Ectodermal cell (in vitro differentiated cells): ENCODE results near the gene EHD4.

ENCODE experiments used
- H3K27ac ChIP-seq: 2 replicates; pipeline ENCODE4 v1.7.0; 2013; ENCODE audit warnings: mild to moderate bottlenecking, low read depth, low read length; ENCODE audit not compliant: insufficient read depth, poor library complexity, severe bottlenecking
- H3K27me3 ChIP-seq: 2 replicates; pipeline ENCODE4 v1.7.0; 2013; ENCODE audit warnings: mild to moderate bottlenecking, low read length; ENCODE audit not compliant: insufficient read depth, control insufficient read depth, poor library complexity, severe bottlenecking
- H3K36me3 ChIP-seq: one replicate; pipeline ENCODE4 v1.7.0; 2013; ENCODE audit warnings: low read length; ENCODE audit not compliant: control insufficient read depth, insufficient read depth
- H3K4me1 ChIP-seq: one replicate; pipeline ENCODE4 v1.7.0; 2013; ENCODE audit warnings: low read length; ENCODE audit not compliant: control insufficient read depth, insufficient read depth
- H3K4me3 ChIP-seq: 2 replicates; pipeline ENCODE4 v1.7.0; 2013; ENCODE audit warnings: low read depth, low read length, control low read depth; ENCODE audit not compliant: insufficient read depth
- H3K9me3 ChIP-seq: 2 replicates; pipeline ENCODE4 v1.7.0; 2013; ENCODE audit warnings: mild to moderate bottlenecking, low read length, moderate library complexity; ENCODE audit not compliant: control insufficient read depth
- WGBS, 2 experiments: methylation state at CpG; one replicate each; pipeline ENCODE4 v1.1.7; 2013; ENCODE audit warnings: missing lambda C conversion rate in 2 of 2; 5-methylcytosine and 5-hydroxymethylcytosine counted together

The EHD4 gene

DNA sequence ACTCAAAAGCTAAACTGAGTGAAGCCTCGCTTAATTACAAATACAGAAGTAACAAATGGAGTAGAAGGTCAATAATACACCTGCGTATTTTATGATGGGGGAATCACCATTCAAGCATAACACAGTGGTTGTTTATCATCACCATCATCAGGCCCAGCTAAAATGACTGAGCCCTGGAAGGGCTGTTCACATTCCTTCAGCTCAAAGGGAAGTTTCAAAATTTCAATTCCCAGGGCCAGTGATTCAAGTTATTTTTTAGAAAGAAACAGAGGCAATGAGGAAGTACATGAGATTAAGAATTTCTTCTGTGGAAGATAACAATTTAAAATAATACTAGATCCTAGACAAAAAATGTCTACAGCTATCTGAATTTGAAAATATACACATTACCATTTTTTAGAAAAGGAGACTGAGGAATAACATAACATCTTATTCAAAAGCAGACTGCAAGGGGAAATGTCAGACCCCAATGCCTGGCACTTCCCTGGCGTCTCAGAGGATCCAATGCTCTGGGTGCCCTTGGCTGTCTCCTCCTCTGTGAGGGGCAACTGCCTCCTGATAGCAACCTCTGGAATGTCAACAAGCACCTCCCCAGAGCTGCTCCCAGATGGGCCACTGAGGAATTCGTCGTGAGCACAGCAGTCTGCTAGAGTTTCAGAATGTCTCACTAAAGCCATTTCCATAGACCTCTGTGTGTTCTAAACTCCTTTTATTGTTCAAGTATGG is 22.8 kb downstream of the EHD4 start:
- no peak overlapping the region for H3K27ac ChIP-seq

GRCh38 chr15:41948490-41948889 is 23.9 kb downstream of the EHD4 start:
- 91 to 96% methylated on average over 3 of the region's 3 CpGs for WGBS, 2 experiments
- Histone ChIP-seq H3K36me3 (no peaks in the 10 kb centered on the region), H3K9me3 (no peaks in the 10 kb centered on the region), H3K27me3 (no peaks in the 10 kb centered on the region), H3K4me1 (peaks cover 30% of the 10 kb centered on the region), H3K4me3 (no peak overlapping the region), H3K27ac (no peak overlapping the region)

More for the DNA sequence above, 22.8 kb downstream of the EHD4 start:
- H3K4me3 ChIP-seq, result no peak overlapping the region
- no peaks in the 10 kb centered on the region for H3K27me3 ChIP-seq
- no peaks in the 10 kb centered on the region for H3K9me3 ChIP-seq
- H3K36me3 ChIP-seq, result no peaks in the 10 kb centered on the region
- 71 to 78% methylated on average over 5 of the region's 5 CpGs for WGBS, 2 experiments
- H3K4me1 ChIP-seq, result peaks cover 22% of the 10 kb centered on the region

DNA sequence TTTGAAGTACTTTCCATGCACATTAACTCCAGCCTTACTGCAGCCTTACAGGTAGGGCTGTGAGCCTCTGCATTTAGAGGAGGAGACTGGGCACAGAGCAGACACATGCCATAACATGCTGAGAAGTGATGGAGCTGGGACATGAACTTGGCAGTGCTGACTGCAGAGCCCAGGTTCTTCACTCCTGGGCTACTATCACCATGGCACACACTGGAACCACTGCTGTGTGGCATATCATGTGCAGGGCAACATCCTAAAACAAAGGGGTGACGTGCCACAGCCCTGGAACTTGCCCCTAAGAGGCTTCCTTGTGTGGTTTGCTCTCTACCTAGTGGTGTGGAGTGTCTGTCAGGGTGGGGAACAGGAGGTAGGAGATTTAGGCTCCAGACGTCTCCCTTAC is 25.4 kb downstream of the EHD4 start:
- H3K4me1 ChIP-seq, result peaks cover 43% of the 10 kb centered on the region
- H3K4me3 ChIP-seq, result no peak overlapping the region
- no peaks in the 10 kb centered on the region for H3K36me3 ChIP-seq
- 89 to 94% methylated on average over 2 of the region's 2 CpGs for WGBS, 2 experiments
- no peaks in the 10 kb centered on the region for H3K9me3 ChIP-seq
- H3K27me3 ChIP-seq, result no peaks in the 10 kb centered on the region
- H3K27ac ChIP-seq, result no peak overlapping the region

- Histone ChIP-seq H3K9me3 (no peaks in the 10 kb centered on the region), H3K36me3 (no peaks in the 10 kb centered on the region), H3K27ac (no peak overlapping the region), H3K4me1 (peaks cover 55% of the 10 kb centered on the region), H3K4me3 (no peak overlapping the region), H3K27me3 (no peaks in the 10 kb centered on the region)
- 86 to 89% methylated on average over 11 of the region's 11 CpGs for WGBS, 2 experiments
Observed at GRCh38 chr15:41945731-41946130, 26.6 kb downstream of the EHD4 start.

GRCh38 chr15:41945221-41945620 is 27.1 kb downstream of the EHD4 start:
- H3K27ac ChIP-seq, result no peak overlapping the region
- WGBS, 2 experiments, result 91 to 96% methylated on average over 6 of the region's 6 CpGs
- H3K27me3 ChIP-seq, result no peaks in the 10 kb centered on the region
- H3K4me1 ChIP-seq, result peaks cover 54% of the 10 kb centered on the region
- H3K36me3 ChIP-seq, result no peaks in the 10 kb centered on the region
- no peak overlapping the region for H3K4me3 ChIP-seq
- no peaks in the 10 kb centered on the region for H3K9me3 ChIP-seq

- peak overlapping the region; percentile 20 for H3K27ac ChIP-seq
- H3K4me3 ChIP-seq, result no peak overlapping the region
- peaks cover 46% of the 10 kb centered on the region for H3K4me1 ChIP-seq
- no peaks in the 10 kb centered on the region for H3K36me3 ChIP-seq
- 80 to 84% methylated on average over 8 of the region's 8 CpGs for WGBS, 2 experiments
- no peaks in the 10 kb centered on the region for H3K27me3 ChIP-seq
- H3K9me3 ChIP-seq, result no peaks in the 10 kb centered on the region
Observed at GRCh38 chr15:41944313-41944940, 27.9 kb downstream of the EHD4 start.

DNA sequence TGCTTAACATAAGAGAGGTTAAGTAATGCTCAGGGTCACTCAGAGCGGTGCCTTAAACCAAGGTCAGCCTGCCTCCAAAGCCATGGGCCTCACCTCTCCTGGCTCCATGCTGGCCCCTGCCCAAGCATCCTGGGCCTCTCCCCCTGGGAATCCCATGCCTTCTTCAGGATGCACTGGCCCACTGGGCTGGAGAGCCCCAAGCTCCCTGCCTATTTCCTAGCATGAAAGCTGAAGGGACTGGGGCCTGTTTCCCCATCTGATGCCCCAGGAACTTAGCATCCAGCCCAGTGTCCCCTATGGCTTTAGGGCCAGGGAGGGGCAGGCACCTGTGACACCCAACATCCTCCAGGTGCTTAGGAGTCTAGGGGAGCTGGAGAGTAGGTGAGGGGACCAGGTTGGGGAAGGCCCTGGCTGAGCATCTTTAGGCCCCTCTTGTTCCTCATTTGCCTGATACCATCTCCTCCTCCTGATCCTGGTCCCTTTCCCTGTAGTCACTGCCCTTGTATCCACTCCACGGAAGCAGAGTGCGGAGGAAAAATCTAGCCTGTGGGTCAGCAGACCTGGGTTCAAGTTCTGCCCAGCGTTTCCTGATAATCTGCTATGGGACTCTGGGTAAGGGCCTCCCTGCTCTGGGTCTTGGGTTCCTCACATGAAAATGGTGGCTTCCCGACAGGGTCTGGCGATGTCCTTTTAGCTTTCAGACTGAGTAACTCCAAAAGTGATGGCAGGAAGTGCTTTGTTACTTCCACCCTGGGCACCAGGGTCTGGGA is 28.6 kb downstream of the EHD4 start:
- Histone ChIP-seq H3K36me3 (no peaks in the 10 kb centered on the region), H3K27me3 (no peaks in the 10 kb centered on the region), H3K9me3 (no peaks in the 10 kb centered on the region), H3K27ac (peak overlapping the region; percentile 20), H3K4me3 (no peak overlapping the region), H3K4me1 (peaks cover 46% of the 10 kb centered on the region)
- WGBS, 2 experiments, result 94 to 96% methylated on average over 6 of the region's 6 CpGs

DNA sequence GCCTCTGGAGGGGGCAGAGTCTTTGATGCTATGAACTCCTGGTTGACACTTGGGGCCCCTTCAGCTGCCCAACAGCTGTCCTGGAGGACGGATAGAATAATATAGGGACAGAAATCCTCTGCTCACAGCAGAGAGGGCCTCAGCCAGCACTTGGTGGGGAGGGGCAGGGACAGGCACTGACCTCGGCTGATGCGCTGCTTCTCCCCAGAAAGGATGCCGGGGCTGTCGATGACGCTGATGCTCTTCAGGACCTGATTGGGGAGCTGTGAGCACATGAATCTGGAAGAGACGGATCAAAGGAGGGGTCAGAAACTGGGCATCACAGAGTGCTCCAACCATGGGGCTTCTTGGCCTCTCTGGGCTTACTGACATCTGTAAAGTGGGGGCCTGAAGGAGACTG is 29.5 kb downstream of the EHD4 start:
- 84 to 88% methylated on average over 7 of the region's 7 CpGs for WGBS, 2 experiments
- H3K9me3 ChIP-seq, result no peaks in the 10 kb centered on the region
- no peak overlapping the region for H3K27ac ChIP-seq
- no peak overlapping the region for H3K4me3 ChIP-seq
- no peaks in the 10 kb centered on the region for H3K36me3 ChIP-seq
- no peaks in the 10 kb centered on the region for H3K27me3 ChIP-seq
- H3K4me1 ChIP-seq, result peaks cover 50% of the 10 kb centered on the region

GRCh38 chr15:41941644-41942415 is 30.5 kb downstream of the EHD4 start:
- Histone ChIP-seq H3K27me3 (no peaks in the 10 kb centered on the region), H3K36me3 (no peaks in the 10 kb centered on the region), H3K4me3 (no peak overlapping the region), H3K27ac (peak overlapping the region; percentile 79), H3K4me1 (peaks cover 52% of the 10 kb centered on the region), H3K9me3 (no peaks in the 10 kb centered on the region)
- 70 to 72% methylated on average over 22 of the region's 22 CpGs for WGBS, 2 experiments
